Measurements from ENCODE around the gene GPR142. TPM values are rescaled to one million over a fixed set of nuclear protein-coding genes. Genes with fewer than 3 reads are reported as not detected.

GPR142 gene
- total and polyA plus RNA-seq, 2 donors (not counting 3 experiments of a cell fraction or from before 2014, with no cell fraction given), result not detected

DNA sequence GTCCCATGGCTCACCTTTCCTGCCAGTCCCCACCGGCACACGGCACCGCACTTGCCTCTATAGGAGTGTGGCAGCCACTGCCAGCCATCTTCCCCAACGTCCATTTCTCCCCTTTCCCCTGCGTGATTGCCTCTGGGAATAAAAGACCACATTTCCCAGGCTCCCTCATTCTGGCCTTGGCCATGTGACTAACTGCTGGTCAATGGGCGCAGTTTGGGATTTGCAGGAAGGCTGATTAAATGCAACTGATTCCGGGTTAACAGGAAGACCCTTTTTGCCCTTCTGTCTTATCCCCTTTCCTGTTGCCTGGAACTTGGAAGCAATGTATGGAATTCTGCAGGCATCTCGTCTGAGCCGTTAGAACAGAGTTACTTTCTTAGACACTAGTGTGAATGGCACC is 8.6 kb upstream of the GPR142 start:
- no peak overlapping the region for H2AFZ ChIP-seq (ENCODE audit: low read depth, low read length)
- CTCF ChIA-PET, result interaction anchor here (1.6 kb wide), 1 partner anchor 10 kb away, joined by 12 read pairs; the partner anchor contains the start of gene GPR142
- H3K9ac ChIP-seq (replicated peaks; ENCODE audit: extremely low read depth, insufficient read depth, low read length), result no peak overlapping the region
- no peaks in the 10 kb centered on the region for H3K79me2 ChIP-seq (ENCODE audit: control insufficient read depth, insufficient read depth, low read length)
- intact Hi-C loops (cut with micrococcal nuclease), result no loop called here
- no peaks in the 10 kb centered on the region for H3K9me3 ChIP-seq (replicated peaks; ENCODE audit: control insufficient read depth, insufficient read depth, low read length)
- POLR2A ChIA-PET, result no interaction called here
- H3K27ac ChIP-seq (ENCODE audit: insufficient read depth, low read depth, low read length), result no peak overlapping the region
- no peak overlapping the region for H3K4me3 ChIP-seq (replicated peaks in 1 of 3; ENCODE audit: insufficient read depth in 1 of 3, low read depth in 1 of 3, low read length in 3 of 3)
- no TSS peak for BruUV-seq (replicated peaks)
- H3K4me1 ChIP-seq (ENCODE audit: control insufficient read depth, extremely low read depth, insufficient read depth, low read length), result no peaks in the 10 kb centered on the region
- H3K27me3 ChIP-seq (ENCODE audit: control insufficient read depth in 2 of 2, insufficient read depth in 2 of 2, low read length in 2 of 2), result peaks cover 10 to 22% of the 10 kb centered on the region in 2 experiments
- no peak for FAIRE-seq
- dilution Hi-C loops (cut with MboI; ENCODE audit: extremely low pct_ligation_motif_present, low sequenced_read_pairs), result no loop called here
- no peaks in the 10 kb centered on the region for H3K36me3 ChIP-seq (ENCODE audit: control insufficient read depth in 2 of 2, extremely low read depth in 1 of 2, insufficient read depth in 2 of 2, low read length in 2 of 2)
- no peak overlapping the region for H3K4me2 ChIP-seq (ENCODE audit: insufficient read depth, low read length)
- H3K9me1 ChIP-seq (replicated peaks; ENCODE audit: control insufficient read depth, extremely low read depth, insufficient read depth, low read length), result no peaks in the 10 kb centered on the region
- no peak for TF ChIP-seq JUN (IDR thresholded peaks at IDR 0.05; ENCODE audit: borderline replicate concordance, insufficient read depth, insufficient read length, low read depth)
- TF ChIP-seq POLR2A (IDR thresholded peaks at IDR 0.05; ENCODE audit: low read depth, low read length), result no peak
- no peak for TF ChIP-seq MYC (IDR thresholded peaks at IDR 0.05; ENCODE audit: low read depth, low read length)
- TF ChIP-seq POLR2AphosphoS5 (IDR thresholded peaks at IDR 0.05; ENCODE audit: insufficient read depth, low read depth, low read length), result no peak
- no peak for TF ChIP-seq EZH2 (IDR thresholded peaks at IDR 0.05; ENCODE audit: borderline replicate concordance, low read depth, low read length, severe bottlenecking)
- TF ChIP-seq, protein P1, sequence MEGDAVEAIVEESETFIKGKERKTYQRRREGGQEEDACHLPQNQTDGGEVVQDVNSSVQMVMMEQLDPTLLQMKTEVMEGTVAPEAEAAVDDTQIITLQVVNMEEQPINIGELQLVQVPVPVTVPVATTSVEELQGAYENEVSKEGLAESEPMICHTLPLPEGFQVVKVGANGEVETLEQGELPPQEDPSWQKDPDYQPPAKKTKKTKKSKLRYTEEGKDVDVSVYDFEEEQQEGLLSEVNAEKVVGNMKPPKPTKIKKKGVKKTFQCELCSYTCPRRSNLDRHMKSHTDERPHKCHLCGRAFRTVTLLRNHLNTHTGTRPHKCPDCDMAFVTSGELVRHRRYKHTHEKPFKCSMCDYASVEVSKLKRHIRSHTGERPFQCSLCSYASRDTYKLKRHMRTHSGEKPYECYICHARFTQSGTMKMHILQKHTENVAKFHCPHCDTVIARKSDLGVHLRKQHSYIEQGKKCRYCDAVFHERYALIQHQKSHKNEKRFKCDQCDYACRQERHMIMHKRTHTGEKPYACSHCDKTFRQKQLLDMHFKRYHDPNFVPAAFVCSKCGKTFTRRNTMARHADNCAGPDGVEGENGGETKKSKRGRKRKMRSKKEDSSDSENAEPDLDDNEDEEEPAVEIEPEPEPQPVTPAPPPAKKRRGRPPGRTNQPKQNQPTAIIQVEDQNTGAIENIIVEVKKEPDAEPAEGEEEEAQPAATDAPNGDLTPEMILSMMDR (IDR thresholded peaks at IDR 0.05; ENCODE audit: extremely low read depth in 1 of 2, insufficient read depth in 1 of 2, low read depth in 1 of 2, low read length in 2 of 2), result no peak
- TF ChIP-seq GATA2 (IDR thresholded peaks at IDR 0.05; ENCODE audit: insufficient read depth, insufficient read length, low read depth, low read length), result no peak
- TF ChIP-seq FOS (IDR thresholded peaks at IDR 0.05; ENCODE audit: borderline replicate concordance, insufficient read depth, low read length), result no peak
- no peaks in the 10 kb centered on the region for H4K20me1 ChIP-seq (replicated peaks; ENCODE audit: control insufficient read depth, extremely low read depth, insufficient read depth, low read length)
- DNase-seq (ENCODE audit: low read depth, low spot score), result no peak
